GM08714 (cell line): Measurements from ENCODE around the gene STRA8.

ENCODE experiments used
- H3K4me3 ChIP-seq: fragments of 200-500 bp; sonication (Bioruptor generic); 2 replicates; pipeline ENCODE4 v1.5.1; 2014; ENCODE audit warnings: mild to moderate bottlenecking, low read length, inconsistent platforms
- ZNF274 ChIP-seq: IDR thresholded peaks from 2 replicates; pipeline ENCODE4 v1.6.1; 2012; ENCODE audit warnings: mild to moderate bottlenecking, low read depth, low read length

The STRA8 gene

GRCh38 chr7:135239263-135239662, 5.6 kb downstream of the STRA8 start:
- TF ChIP-seq ZNF274: no peak

DNA sequence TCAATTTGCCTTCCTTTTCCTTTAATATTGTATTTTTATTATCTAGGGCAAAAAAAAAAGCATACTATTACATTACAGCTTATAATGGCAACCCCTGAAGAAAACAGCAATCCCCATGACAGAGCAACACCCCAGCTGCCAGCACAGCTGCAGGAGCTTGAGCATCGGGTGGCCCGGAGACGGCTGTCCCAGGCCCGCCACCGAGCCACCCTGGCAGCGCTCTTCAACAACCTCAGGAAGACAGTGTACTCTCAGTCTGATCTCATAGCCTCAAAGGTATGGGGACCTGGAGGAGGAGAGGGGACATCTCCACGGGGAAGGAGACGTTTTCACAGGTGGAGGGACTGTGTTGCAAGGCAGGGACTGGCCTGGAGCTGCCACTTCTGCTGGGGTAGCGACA, 6.8 kb downstream of the STRA8 start:
- no peak overlapping the region for H3K4me3 ChIP-seq
- no peak for TF ChIP-seq ZNF274

More at GRCh38 chr7:135239263-135239662, 5.6 kb downstream of the STRA8 start:
- no peak overlapping the region for H3K4me3 ChIP-seq

DNA sequence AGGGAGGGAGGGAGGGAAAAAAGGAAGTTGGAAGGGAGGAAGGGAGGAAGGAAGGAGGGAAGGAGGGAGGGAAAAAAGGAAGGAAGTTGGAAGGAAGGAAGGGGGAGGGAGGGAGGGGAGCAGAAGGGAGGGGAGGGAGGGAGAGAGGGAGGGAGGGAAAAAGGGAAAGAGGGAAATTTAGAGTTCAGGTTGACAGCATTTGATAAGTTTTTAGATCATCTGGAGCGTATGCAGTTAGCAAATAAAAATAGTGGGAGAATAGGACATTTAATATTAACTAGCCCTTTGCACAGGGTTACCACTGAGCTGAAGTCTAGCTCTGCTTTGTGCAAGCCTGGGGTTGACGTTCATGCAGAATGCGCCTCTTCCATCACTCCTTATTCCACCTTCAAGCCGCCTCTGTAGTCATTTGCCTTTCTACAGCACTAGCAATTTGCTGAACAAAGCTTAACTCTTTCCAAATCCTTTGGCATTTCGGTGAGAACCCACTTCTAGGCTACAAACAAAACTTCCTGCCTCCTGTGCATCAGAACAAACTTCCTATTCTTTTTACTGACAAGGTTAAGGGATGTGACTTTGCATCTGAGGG, 8.6 kb downstream of the STRA8 start:
- TF ChIP-seq ZNF274: no peak
- no peak overlapping the region for H3K4me3 ChIP-seq

DNA sequence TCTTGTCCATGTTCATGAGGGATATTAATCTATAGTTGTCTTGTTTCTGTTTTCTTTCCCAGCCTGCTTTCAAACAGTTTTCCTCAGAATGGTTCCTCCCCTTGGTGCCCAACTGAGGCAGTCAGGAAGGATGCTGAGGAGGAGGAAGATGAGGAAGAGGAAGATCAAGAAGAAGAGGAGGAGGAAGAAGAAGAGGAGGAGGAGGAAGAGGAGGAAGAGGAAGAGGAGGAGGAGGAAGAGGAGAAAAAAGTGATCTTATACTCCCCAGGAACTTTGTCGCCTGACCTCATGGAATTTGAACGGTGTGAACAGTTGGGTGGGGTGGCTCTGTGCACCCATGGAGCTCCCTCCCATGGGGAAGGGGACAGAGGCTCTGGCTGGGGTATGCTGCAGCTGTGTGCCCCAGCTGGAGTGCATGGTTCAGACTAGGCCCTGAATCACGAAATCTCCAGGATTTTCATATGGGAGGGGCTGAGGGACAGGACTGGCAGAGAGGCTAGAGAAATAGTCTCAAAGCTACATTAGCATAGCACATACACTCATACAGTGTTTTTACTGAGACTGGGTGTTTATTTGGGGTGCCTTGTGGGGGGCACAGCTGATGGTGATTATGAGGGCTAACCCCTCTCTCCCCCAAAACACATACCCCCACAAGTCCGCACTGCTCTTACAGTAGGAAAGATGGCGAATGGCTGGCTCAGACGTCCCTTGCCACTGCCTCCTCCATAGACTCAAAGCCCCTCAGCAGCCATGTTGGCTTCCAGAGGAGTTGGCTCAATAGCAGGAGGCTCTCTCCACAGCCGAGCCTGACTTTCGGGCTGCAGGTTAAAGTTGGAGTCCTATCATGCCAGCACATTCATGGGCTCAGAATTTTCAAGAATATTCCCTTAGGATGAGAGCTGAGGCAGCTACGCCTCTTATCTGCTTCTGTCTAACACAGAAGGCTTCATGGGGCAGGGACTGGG, 11.9 kb downstream of the STRA8 start:
- H3K4me3 ChIP-seq: no peak overlapping the region
- TF ChIP-seq ZNF274: no peak

- no peak overlapping the region for H3K4me3 ChIP-seq
- TF ChIP-seq ZNF274: no peak
These were observed 12.7 kb downstream of the STRA8 start for GRCh38 chr7:135246191-135246825.

DNA sequence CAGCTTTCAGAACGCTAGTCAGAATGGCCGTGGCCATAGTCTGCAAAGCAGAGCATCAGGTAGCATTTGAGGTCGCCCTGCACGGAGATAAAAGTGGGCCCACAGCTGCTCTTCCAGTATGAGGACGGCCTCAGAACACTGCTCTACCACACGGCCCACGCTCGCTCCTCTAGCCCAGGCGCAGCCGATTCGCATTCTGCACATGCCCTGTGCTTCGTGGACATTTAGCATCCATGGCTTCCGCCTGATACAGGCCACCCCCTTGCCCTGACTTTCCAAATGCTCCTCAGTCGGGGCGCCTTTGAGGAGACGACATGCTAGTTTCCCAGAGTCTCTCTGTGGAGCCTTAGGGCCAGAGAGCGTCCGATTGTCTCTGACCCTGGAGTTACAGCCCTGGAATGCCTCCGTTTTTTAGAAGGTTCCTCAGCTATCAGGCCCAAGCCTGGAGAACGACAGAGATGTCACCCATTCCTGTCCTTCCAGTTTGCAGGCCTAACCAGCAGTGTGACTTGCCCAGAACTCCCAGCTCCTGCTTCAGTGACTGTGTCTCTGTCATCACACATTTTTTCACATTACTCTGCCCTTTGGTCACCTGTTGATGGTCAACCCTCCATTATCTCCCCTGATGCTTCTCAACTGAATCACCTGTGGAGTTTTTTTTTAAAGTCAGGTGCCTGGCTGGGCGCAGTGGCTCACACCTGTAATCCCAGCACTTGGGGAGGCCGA, 14.3 kb downstream of the STRA8 start:
- no peak for TF ChIP-seq ZNF274
- H3K4me3 ChIP-seq: no peak overlapping the region

DNA sequence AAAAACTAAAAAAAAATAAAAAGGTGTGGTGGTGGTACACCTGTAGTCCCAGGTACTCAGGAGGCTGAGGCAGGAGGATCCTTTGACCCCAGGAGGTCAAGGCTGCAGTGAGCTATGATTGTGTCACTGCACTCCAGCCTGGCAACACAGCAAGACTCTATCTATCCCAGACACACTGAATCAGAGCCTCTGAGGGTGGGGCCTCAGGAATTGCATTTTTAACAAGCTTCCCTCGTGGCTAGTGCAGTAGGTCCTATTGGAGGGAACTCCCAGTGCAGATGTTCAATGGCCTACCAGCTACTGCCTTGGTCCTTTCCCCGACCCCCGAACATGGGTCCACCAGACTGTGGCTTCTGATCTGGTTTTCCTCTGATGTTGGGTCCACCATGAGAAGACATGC, 14.9 kb downstream of the STRA8 start:
- no peak overlapping the region for H3K4me3 ChIP-seq
- TF ChIP-seq ZNF274: no peak

DNA sequence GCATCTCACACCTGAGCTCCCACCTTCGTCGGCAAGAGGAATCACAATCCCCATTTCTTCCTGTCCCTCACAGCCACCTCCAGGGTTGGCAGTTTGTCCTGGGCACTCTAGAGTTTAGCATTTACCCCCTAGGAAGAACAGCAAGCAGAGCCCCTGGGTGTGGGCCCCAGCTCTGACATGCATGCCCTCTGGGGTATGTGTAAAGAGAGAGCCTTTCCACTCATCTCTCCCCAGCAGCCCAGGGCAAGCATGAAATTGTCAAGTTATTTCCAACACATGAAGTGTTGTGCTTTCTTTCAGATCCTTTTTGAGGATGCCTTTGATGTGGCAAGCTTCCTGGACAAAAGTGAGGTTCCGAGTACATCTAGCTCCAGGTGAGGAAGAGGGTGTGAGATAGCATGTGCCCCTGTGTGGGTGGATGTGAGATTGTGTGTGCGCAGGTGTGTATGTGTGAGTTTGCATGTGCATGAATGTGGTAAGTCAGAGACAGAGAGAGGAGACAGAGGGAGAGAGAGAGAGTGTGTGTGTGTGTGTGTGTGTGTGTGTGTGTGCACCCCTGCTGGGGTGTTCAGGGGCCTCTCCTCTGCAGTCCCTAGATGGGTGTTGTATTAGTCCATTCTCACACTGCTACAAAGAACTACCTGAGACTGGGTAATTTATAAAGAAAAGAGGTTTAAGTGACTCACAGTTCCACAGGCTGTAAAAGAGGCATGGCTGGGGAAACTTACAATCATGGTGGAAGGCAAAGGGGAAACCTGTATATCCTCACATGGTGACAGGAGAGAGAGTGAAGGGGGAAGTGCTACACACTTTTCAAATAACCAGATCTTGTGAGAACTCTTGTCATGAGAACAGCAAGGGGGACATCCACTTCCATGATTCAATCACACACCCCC, 18.1 kb downstream of the STRA8 start:
- no peak for TF ChIP-seq ZNF274
- H3K4me3 ChIP-seq: no peak overlapping the region

DNA sequence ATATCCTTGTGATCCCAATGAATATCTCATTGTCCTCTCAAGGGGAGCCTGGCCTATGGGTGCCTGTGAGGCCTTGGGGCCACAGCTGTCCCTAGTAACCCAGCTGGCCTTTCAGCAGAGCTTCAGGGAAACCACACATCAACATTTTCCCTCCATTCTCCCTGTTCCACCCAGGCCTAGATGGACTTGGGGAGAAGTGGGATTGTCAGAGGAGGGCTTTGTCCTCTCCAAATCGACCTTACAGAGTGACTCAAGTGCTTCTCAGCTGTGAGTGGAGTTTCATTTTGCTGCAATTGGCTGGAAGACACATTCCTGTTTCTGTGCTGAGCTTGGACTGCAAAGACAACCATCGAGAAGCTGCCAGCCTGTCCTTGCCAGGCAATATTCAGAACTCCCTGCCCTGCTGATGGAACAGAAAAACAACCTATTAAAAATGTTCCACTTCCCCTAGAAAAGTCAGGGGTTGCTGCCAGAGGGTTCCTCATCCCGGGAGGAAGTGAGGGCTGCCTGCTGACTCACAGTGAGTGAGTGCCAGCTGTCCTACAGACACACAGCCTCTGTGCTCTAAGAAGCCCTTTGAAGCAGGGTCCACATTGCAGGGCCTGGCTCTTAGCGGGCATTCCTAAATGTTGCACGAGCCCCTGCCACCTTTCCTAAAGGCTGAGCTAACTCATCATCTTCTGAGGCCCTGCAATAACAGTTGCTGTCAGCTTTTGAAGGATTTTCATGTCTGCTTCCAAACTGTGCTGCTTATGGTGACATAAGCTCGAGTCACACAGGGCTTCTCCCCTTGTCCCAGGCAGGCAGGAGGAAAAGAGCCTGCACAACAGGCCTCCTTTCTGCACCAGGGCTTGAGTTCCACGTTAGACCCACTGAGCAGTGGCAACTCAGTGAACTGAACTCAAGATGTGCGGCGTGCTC, 20.5 kb downstream of the STRA8 start:
- TF ChIP-seq ZNF274: no peak
- no peak overlapping the region for H3K4me3 ChIP-seq

GRCh38 chr7:135257790-135258189, 24.2 kb downstream of the STRA8 start:
- no peak for TF ChIP-seq ZNF274
- no peak overlapping the region for H3K4me3 ChIP-seq

- H3K4me3 ChIP-seq: no peak overlapping the region
- TF ChIP-seq ZNF274: no peak
These were observed 24.9 kb downstream of the STRA8 start for GRCh38 chr7:135258585-135258984.

- no peak for TF ChIP-seq ZNF274
- H3K4me3 ChIP-seq: no peak overlapping the region
These were observed 26.1 kb downstream of the STRA8 start for GRCh38 chr7:135259702-135260101.

GRCh38 chr7:135260470-135260869, 26.8 kb downstream of the STRA8 start:
- TF ChIP-seq ZNF274: no peak
- no peak overlapping the region for H3K4me3 ChIP-seq
